Right renal pelvis (tissue), 4 donors: Measurements from ENCODE around the gene KLF15. TPM values are rescaled to one million over a fixed set of nuclear protein-coding genes. Genes with fewer than 3 reads are reported as not detected.

ENCODE experiments used
- DNase-seq, 4 donors: peaks; one replicate each; pipeline ENCODE4 v3.0.0-alpha.2; 2013; ENCODE audit warnings: low read depth in 4 of 4, low spot score in 3 of 4, missing footprints in 1 of 4
- polyA plus RNA-seq, 4 donors: library from polyadenylated mRNA; unstranded; fragments of 120-200 nt; gene quantifications; one replicate each; pipeline ENCODE4 v1.2.1, GENCODE V29; 2013; ENCODE audit not compliant: insufficient read length in 4 of 4

The KLF15 gene
- polyA plus RNA-seq, 4 donors = 12.0 to 14.5 (median 13.1) TPM

GRCh38 chr3:126389794-126390146 is 32.6 kb upstream of the KLF15 start:
- DNase-seq = no peak

DNA sequence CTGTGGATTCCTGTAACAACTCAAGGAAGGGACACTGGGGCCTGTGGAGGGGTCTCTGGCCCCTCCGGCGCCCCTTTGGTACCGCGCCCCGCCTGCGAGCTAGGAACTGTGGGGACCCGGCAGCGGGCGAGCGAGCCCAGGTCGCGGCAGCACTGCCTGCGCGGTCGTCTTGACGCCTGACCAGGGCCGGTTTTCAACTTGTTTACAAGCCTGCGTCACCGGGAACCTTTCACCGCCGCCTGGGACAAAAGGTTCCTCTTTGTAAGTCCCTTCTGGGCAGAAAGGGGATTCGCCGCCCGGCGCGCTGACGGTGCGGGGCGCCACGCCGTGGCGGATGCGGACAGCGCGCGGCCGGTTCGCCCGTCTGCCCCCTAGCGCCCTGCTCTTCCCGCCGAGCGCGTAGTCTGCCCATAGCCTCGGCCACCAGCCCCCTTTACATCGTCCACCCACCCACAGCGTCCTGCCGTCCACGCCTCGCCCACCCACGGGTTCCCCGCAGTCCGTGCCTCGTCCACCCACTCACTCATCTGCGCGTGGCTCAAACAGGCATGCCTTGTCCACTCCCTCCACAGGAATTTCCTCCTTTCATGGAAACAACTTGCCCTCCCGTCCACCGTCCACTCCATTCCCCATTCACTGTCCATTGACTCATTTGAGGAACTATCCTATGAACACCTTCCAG is 32.0 kb upstream of the KLF15 start:
- peak; percentile 72 to 80 (median 74) for DNase-seq

DNA sequence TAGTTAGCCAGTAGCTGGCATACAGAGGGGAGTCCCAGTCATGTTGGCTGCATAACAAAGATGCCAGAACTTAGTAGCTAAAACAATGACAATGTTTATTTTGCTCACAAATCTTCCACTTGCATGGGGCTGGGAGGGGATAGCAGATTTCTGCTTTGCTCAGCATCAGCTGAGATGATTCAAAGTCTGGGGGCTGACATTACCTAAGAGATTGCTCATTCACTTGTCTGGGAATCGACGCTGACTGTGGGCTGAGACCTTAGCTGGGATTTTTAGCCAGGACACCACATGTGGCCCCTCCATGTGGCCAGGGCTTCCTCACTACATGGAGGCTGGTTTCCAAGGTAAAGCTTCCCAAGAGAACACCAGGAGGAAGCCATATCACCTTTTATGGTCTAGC is 24.8 kb upstream of the KLF15 start:
- DNase-seq = no peak

GRCh38 chr3:126380011-126380768 is 23.0 kb upstream of the KLF15 start:
- no peak for DNase-seq

GRCh38 chr3:126378341-126378751 is 21.1 kb upstream of the KLF15 start:
- DNase-seq = no peak

GRCh38 chr3:126377211-126377610 is 20.0 kb upstream of the KLF15 start:
- DNase-seq = no peak

DNA sequence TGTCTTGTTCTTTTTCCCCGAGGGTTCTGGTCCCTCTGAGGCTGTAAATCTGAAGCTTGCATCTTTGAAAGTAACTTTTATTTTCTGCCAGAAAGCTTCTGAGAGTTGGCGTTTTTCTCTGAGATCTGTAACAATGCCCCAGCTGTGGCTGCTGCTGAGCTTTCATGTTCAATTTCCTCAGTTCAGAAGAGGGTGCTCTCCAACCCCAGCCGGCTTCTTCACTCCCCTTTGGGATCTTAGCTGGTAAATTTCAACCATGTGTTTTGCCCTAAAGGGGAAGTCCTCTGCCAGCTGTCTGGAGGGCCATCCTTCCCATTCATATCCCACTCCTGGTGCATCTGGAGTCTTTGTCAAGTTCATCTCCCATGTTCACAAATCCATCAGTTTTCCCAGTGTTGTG is 19.2 kb upstream of the KLF15 start:
- no peak for DNase-seq

GRCh38 chr3:126375835-126376331 is 18.7 kb upstream of the KLF15 start:
- no peak for DNase-seq

DNA sequence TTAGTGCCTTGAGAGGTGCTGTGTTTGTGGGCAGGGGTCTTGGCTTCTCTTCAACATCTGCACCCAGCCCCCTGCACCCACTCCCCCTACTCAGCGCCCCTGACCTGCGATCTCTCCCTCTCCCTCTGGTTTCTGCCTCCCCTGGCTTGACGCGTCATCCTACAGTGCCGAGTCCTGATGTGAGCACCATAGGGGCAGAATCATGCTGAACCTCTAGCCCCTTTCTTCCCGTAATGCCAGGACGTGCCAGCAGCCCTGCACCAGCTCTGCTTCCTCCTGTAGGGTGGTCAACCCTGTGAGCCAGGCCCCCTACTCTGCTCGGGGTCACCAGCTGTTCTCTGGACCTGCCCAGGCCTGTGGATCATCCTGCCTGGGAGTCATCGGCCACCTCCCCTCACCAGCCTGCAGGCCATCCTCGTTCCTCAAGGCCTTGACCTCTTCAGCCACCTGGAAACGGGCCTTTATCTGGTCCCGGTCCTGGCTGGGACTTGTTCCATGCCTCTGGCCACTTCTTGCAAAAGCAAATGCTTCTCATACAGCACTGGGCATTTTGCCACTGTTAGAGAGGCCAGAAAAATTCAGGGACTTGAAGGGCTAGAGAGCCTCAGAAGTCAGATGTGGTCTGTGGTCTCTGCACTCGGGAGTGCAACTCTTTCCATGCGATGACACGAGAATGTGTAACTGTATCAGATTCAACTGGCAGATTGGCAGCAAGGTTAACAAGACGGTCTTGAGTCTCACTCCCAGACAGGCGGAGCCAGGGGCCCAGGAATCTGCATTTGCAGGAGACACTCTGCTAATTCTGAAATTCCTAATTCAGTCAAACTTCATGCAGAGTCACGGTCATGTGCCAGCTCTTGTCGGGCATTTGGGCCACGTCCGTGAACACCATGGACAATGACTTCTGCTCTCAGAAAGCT is 16.7 kb upstream of the KLF15 start:
- DNase-seq = no peak

DNA sequence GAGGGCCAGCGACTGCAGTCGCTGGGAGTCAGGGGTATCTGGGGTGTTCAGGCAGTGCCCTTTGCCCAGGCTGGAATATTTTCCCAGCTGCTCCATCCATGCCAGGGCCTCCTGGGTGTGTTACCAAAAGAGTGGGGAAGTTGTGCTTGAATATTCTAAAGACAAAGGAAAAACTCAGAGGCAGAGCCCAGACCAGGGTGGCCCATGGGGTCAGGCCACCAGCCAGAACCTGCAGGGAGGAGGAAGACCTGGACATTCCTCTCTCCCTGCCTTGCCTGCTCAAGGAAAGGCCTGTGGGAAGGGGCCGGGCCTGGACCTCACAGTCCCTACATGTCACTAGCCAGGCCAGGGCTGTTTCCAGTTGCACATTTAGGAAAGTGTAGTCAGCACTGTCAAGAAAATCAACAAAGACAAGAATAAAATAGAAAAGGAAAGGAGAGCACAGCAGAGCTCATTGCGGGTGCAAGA is 16.0 kb upstream of the KLF15 start:
- no peak for DNase-seq

- no peak for DNase-seq
These were observed 15.4 kb upstream of the KLF15 start for GRCh38 chr3:126372413-126373145.

- no peak for DNase-seq
These were observed 14.0 kb upstream of the KLF15 start for GRCh38 chr3:126371096-126371705.

GRCh38 chr3:126370606-126371005 is 13.4 kb upstream of the KLF15 start:
- no peak for DNase-seq

GRCh38 chr3:126370055-126370454 is 12.8 kb upstream of the KLF15 start:
- no peak for DNase-seq

DNA sequence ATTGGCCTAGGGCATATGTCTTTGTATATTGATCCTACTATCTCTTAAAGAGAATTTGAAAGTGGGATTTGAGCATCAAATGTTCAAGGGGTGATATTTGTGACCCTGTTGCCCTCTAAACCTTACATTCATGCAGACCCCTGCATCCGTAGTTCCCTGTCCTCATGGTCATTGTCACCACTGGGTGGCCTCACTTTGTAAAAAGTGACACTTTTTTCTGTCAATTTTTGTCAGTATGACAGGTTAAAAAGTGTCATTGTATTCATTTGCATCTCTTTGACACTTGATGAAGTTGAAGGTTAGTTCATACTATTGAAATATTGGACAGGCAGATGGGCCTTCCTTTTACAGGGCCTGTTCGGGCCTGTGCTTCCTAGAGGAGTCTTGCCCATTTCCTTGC is 12.3 kb upstream of the KLF15 start:
- no peak for DNase-seq

DNA sequence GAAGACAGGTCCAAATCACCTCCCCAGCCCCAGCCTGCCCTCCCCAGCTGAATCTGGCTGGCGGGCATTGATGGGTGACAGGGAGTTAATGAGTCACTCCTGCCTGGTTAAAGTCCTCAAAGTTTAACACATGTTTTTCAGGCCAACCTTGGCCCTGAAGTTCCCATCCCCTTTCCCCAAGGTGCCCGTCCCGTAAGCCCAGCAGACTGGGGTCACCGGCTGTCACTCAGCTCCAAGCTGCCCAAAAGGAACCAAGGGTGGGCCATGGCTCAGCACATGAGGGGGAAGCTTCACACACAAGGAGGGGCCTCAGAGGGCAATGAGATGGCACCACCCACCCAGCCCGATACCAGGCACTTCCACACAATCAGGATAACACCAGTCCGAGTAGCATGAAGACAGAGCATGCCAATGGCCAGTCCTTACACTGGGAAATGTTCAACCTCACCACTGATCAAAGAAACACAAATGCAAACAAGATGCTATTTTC is 10.2 kb upstream of the KLF15 start:
- no peak for DNase-seq

GRCh38 chr3:126365351-126366277 is 8.4 kb upstream of the KLF15 start:
- DNase-seq = no peak

GRCh38 chr3:126364731-126365301 is 7.6 kb upstream of the KLF15 start:
- no peak for DNase-seq
